ENCODE measurements around the gene COX19.

DNA sequence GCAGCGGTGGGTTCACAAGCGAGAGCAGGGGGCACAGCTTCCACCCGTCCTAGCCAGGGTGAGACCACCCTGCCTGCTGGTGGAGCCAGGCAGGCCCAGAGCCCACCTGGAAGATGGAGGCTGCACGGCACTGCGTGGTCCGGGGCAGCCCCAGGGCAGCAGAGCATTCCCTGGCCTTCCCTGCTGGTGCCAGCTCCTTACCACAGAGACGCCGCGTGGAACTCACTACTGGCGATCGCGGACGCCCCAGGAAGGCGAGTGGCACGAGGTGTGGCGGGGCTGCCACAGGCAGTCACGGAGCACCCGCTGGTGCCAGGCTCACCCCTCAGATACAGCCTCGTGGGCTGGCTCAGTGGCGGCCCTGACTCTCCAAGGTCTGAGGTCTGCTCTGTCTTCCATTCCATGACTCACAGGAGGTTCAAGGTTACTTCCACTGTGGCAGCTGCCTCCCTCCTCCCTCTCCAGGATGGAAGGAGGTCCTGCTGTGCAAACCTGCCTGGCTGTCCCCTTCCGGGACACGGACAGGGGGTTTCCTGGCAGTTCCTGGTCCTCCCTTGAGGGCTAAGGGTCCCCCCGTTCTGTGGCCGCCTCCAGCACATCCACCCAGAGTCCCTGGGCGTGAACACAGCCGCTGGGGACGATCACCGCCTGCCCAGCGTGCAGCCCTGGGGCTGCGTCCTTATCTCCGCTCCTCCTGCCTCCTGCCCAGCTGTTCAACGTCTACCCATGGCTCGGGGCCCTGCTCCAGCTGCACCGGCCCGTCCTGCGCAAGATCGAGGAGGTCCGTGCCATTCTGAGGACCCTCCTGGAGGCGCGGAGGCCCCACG lies 10.8 kb upstream of the COX19 start:
- TF ChIP-seq CTCF (conservative IDR thresholded peaks at IDR 0.05): no peak
- no peak for TF ChIP-seq EZH2 (IDR thresholded peaks at IDR 0.05; ENCODE audit: low read depth)
